Measurements from ENCODE around the gene KCNA5. TPM values are rescaled to one million over a fixed set of nuclear protein-coding genes. Genes with fewer than 3 reads are reported as not detected.

Gene KCNA5
- total and polyA plus RNA-seq, 2 experiments from 2014 or later = 0.31 to 0.44 TPM

DNA sequence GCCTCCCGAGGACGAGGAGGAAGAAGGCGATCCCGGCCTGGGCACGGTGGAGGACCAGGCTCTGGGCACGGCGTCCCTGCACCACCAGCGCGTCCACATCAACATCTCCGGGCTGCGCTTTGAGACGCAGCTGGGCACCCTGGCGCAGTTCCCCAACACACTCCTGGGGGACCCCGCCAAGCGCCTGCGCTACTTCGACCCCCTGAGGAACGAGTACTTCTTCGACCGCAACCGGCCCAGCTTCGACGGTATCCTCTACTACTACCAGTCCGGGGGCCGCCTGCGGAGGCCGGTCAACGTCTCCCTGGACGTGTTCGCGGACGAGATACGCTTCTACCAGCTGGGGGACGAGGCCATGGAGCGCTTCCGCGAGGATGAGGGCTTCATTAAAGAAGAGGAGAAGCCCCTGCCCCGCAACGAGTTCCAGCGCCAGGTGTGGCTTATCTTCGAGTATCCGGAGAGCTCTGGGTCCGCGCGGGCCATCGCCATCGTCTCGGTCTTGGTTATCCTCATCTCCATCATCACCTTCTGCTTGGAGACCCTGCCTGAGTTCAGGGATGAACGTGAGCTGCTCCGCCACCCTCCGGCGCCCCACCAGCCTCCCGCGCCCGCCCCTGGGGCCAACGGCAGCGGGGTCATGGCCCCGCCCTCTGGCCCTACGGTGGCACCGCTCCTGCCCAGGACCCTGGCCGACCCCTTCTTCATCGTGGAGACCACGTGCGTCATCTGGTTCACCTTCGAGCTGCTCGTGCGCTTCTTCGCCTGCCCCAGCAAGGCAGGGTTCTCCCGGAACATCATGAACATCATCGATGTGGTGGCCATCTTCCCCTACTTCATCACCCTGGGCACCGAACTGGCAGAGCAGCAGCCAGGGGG, 979 bp downstream of the KCNA5 start:
- Mint-ChIP-seq H3K27me3 (ENCODE audit: insufficient read depth, low read depth, poor library complexity) (peaks cover 57% of the 10 kb centered on the region), H3K4me3 (peak overlapping the region; percentile 70), H3K4me1 (peaks cover 14% of the 10 kb centered on the region), H3K27ac (no peak overlapping the region), H3K9me3 (peaks cover 5% of the 10 kb centered on the region; the same call in 2 of the 3 replicates), H3K36me3 (ENCODE audit: low read depth) (peaks cover 3% of the 10 kb centered on the region; the same call in 2 of the 3 replicates)
- TF ChIP-seq CREB1 (CRISPR knock-in tag; IDR thresholded peaks at IDR 0.05; ENCODE audit: low read depth) (no peak), EZH2phosphoT487 (IDR thresholded peaks at IDR 0.05; ENCODE audit: unreplicated experiment) (peak; percentile 18), EZH2 (IDR thresholded peaks at IDR 0.05; ENCODE audit: low read depth, unreplicated experiment) (peak; percentile 0), STAT1 (IDR thresholded peaks at IDR 0.05; ENCODE audit: unreplicated experiment) (no peak)
- TF ChIP-seq, protein P1, sequence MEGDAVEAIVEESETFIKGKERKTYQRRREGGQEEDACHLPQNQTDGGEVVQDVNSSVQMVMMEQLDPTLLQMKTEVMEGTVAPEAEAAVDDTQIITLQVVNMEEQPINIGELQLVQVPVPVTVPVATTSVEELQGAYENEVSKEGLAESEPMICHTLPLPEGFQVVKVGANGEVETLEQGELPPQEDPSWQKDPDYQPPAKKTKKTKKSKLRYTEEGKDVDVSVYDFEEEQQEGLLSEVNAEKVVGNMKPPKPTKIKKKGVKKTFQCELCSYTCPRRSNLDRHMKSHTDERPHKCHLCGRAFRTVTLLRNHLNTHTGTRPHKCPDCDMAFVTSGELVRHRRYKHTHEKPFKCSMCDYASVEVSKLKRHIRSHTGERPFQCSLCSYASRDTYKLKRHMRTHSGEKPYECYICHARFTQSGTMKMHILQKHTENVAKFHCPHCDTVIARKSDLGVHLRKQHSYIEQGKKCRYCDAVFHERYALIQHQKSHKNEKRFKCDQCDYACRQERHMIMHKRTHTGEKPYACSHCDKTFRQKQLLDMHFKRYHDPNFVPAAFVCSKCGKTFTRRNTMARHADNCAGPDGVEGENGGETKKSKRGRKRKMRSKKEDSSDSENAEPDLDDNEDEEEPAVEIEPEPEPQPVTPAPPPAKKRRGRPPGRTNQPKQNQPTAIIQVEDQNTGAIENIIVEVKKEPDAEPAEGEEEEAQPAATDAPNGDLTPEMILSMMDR (conservative IDR thresholded peaks at IDR 0.05; ENCODE audit: low read depth in 2 of 2) = no peak
- Histone ChIP-seq H4K20me1 (replicated peaks; ENCODE audit: insufficient read depth) (no peaks in the 10 kb centered on the region), H3K27ac (ENCODE audit: low read depth) (no peak overlapping the region), H2AFZ (peak overlapping the region; percentile 97), H3K79me2 (replicated peaks; ENCODE audit: insufficient read depth) (no peaks in the 10 kb centered on the region), H3K4me3 (peak overlapping the region; percentile 66), H3K36me3 (ENCODE audit: insufficient read depth) (no peaks in the 10 kb centered on the region), H3K27me3 (ENCODE audit: insufficient read depth) (peaks cover 73% of the 10 kb centered on the region), H3F3A (replicated peaks; ENCODE audit: low read depth) (no peaks in the 10 kb centered on the region), H3K4me1 (ENCODE audit: insufficient read depth) (no peaks in the 10 kb centered on the region), H3K9me2 (ENCODE audit: insufficient read depth) (no peaks in the 10 kb centered on the region), H3K4me2 (peak overlapping the region; percentile 94)
- DNase-seq (ENCODE audit: low spot score) (peak; percentile 42), ATAC-seq (peak; percentile 21)

DNA sequence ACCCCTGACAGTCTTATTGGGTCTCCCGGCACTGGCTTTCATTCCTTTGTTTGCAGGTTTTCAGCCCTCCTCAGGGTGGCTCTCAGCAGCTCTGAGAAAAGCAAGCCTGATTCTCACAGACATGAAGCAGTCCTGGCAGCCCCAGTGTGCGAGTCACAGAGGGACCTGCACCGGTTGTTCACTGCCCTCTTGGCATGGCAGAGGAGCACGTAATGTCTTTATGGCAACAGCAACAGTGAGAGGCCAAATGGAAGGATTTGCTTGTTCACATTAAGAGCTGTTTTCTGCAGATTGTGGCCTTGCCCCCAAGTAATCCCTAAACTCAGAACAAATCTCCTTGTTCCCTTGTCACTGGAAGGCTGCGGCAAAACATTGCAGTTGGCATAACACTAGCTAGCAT, 3.4 kb downstream of the KCNA5 start:
- no peaks in the 10 kb centered on the region for H3K36me3 ChIP-seq (ENCODE audit: insufficient read depth)
- H2AFZ ChIP-seq = peak overlapping the region; percentile 56; the same call in 1 of the 2 replicates
- no peaks in the 10 kb centered on the region for H4K20me1 ChIP-seq (replicated peaks; ENCODE audit: insufficient read depth)
- Mint-ChIP-seq H3K27me3 (ENCODE audit: insufficient read depth, low read depth, poor library complexity) (peaks cover 45% of the 10 kb centered on the region), H3K36me3 (ENCODE audit: low read depth) (peaks cover 3% of the 10 kb centered on the region; the same call in 2 of the 3 replicates), H3K9me3 (peaks cover 5% of the 10 kb centered on the region; the same call in 2 of the 3 replicates), H3K27ac (no peak overlapping the region), H3K4me3 (no peak overlapping the region), H3K4me1 (peaks cover 14% of the 10 kb centered on the region)
- DNase-seq (ENCODE audit: low spot score) (no peak), ATAC-seq (peak; percentile 14)
- H3K4me2 ChIP-seq = no peak overlapping the region
- H3K27ac ChIP-seq (ENCODE audit: low read depth) = no peak overlapping the region
- H3K9me2 ChIP-seq (ENCODE audit: insufficient read depth) = no peaks in the 10 kb centered on the region
- H3K4me1 ChIP-seq (ENCODE audit: insufficient read depth) = no peaks in the 10 kb centered on the region
- H3K27me3 ChIP-seq (ENCODE audit: insufficient read depth) = peaks cover 54% of the 10 kb centered on the region
- no peaks in the 10 kb centered on the region for H3F3A ChIP-seq (replicated peaks; ENCODE audit: low read depth)
- H3K4me3 ChIP-seq = no peak overlapping the region
- no peak for TF ChIP-seq CREB1 (CRISPR knock-in tag; IDR thresholded peaks at IDR 0.05; ENCODE audit: low read depth)
- TF ChIP-seq, protein P1 (conservative IDR thresholded peaks at IDR 0.05; ENCODE audit: low read depth in 2 of 2) = no peak
- TF ChIP-seq NANOG (IDR thresholded peaks at IDR 0.05; ENCODE audit: borderline replicate concordance) = no peak
- H3K79me2 ChIP-seq (replicated peaks; ENCODE audit: insufficient read depth) = no peaks in the 10 kb centered on the region

Measured in GM23338 (cell line).